A549 treated with DMSO at 1 μM for 4 hours (cell line): ENCODE data around the gene DNAJA1. TPM values are rescaled to one million over a fixed set of nuclear protein-coding genes. Genes with fewer than 3 reads are reported as not detected.

ENCODE experiments used
- total RNA-seq: library from RNA; stranded (reverse); fragments of 200-300 nt; extraction: Qiagen RNA extraction; gene quantifications from 5 replicates; pipeline ENCODE4 v1.2.3, GENCODE V29; 2022; ENCODE audit warnings: low read depth

The DNAJA1 gene
- total RNA-seq: 225 to 313 TPM (median 296 TPM) in 5 replicates

DNA sequence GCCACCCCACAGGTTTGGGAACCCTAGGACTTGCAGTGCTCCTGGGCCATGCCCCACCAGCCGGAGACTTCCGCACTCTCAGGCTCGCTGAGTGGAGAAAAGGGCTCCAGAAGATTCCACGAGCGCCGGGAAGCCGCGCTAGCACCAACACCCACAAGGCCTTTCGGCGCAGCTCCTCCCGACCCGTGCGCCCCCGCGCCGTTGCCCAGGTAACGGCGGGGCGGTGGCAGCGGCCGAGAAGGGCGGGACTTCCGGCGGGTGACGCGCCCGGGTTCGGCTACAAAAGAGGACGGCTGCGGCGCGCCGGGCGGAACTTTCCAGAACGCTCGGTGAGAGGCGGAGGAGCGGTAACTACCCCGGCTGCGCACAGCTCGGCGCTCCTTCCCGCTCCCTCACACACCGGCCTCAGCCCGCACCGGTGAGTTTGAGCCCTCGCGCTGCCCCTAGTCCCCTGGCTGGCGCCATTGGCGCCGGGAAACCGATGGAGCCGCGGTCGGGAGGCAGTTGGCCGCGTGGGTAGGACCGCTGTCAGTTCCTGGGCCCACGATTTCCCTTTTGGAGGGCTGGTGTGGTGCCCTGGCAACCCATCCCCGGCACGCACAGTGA lies at the start of gene DNAJA1:
DNAJA1 (plus strand) TSS at position 308 of the 606 bp plus-strand sequence. CDS start 1,212 bp downstream, outside the sequence.

DNA sequence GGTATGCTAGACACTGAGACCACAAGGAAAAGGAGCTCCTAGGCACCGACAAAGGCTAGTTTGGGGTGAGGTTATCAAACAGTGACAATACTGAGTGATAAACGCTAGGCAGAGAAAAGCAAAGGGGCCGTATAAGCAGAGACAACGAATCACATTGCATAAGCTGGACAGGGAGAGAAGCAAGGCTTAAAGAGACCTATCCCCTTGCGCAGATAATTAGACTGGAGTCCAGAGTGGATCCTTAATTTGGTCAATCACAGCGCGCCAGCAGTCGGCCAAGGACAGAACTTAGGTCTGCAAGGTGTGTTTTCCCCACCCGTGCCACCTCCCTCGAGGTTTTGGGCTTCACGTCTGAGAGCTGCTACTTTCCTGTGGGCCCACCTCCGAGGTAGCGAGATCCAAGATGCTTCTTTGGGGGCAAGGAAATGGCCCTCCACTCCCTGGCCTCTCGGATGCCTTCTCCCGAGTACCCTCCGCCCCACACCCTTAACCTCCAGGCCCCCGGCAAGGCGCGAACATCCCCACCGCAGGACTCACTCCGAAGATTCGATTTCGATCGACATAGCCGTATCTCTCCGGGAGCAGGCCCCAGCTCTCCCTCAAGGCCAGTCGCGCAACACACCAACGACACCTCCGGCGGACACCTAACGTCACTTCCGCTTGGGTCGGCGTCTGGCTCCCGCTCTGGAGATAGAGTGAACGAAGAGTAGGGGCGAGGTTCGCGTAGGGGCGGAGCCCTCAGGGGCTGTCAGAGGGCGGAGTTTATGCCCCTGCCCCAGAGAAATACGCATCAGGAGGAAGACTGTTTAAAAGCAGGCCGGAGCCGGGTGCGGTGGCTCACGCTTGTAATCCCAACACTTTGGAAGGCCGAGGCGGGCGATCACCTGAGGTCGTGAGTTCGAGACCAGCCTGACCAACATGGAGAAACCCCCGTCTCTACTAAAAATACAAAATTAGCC lies 51.3 kb downstream of the DNAJA1 start, which contains the start of gene SMU1:
SMU1 (minus strand) TSS at position 629 of the 959 bp plus-strand sequence; CDS start at position 563, 66 bp downstream.

Other genes starting within 250 kb of the DNAJA1 start
- gene TMEM215, start 241.7 kb upstream of the DNAJA1 start, total RNA-seq: not detected in 5 replicates
- gene APTX, start 23.6 kb upstream of the DNAJA1 start, total RNA-seq: 40.6 to 45.8 TPM (median 42.6 TPM) in 5 replicates
- 20.3 to 22.2 TPM (median 22.1 TPM) in 5 replicates for gene SMU1, start 51.4 kb downstream of the DNAJA1 start, total RNA-seq
- gene B4GALT1, start 142.1 kb downstream of the DNAJA1 start, total RNA-seq: 151 to 192 TPM (median 175 TPM) in 5 replicates
- 0.40 TPM in 1 of 5 replicates, not detected in the others for gene SPINK4, start 214.9 kb downstream of the DNAJA1 start, total RNA-seq
- gene BAG1, start 239.4 kb downstream of the DNAJA1 start, total RNA-seq: 128 to 154 TPM (median 147 TPM) in 5 replicates
- 73.2 to 91.9 TPM (median 83.2 TPM) in 5 replicates for gene CHMP5, start 239.8 kb downstream of the DNAJA1 start, total RNA-seq